ENCODE data around the gene AZIN2.
A peak's percentile ranks its signal among the peaks of the same experiment; 100 is the strongest.
"Not testable (repeated sequence)": the region's sequence is repeated elsewhere in the genome, so short reads cannot be mapped to it uniquely, and the experiment has no call there.

The AZIN2 gene

DNA sequence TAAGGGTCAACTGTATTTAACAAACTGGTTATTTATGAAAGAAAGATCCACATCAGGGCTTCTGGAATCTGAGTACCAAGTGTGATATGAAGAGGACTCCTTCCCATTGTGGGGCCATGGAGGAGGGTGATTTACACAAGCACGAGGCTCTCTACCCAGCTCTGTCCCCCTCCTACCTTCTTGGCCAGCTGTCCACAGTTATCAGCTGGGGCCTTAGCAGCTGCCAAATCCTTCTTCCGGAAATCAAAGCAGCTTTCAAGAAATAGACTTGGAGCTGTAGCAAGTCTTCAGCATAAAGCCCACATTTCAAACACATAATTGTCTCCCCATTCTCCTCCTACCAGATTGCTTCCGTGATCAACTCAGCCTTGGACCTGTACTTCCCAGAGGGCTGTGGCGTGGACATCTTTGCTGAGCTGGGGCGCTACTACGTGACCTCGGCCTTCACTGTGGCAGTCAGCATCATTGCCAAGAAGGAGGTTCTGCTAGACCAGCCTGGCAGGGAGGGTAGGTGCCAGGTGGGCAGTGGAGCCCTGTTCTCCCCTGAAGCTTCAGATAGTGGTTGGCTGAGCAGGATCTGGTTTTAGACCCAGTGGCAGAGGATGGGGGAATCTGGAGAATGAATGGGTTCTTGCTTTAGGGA lies 15.5 kb downstream of the AZIN2 start:
- no peak for DNase-seq

GRCh38 chr1:33097137-33097611 lies 16.2 kb downstream of the AZIN2 start:
- DNase-seq, result no peak

- DNase-seq, result no peak
Observed at GRCh38 chr1:33097762-33098161, 16.8 kb downstream of the AZIN2 start.

- no peak for DNase-seq
Observed at GRCh38 chr1:33098371-33098770, 17.4 kb downstream of the AZIN2 start.

DNA sequence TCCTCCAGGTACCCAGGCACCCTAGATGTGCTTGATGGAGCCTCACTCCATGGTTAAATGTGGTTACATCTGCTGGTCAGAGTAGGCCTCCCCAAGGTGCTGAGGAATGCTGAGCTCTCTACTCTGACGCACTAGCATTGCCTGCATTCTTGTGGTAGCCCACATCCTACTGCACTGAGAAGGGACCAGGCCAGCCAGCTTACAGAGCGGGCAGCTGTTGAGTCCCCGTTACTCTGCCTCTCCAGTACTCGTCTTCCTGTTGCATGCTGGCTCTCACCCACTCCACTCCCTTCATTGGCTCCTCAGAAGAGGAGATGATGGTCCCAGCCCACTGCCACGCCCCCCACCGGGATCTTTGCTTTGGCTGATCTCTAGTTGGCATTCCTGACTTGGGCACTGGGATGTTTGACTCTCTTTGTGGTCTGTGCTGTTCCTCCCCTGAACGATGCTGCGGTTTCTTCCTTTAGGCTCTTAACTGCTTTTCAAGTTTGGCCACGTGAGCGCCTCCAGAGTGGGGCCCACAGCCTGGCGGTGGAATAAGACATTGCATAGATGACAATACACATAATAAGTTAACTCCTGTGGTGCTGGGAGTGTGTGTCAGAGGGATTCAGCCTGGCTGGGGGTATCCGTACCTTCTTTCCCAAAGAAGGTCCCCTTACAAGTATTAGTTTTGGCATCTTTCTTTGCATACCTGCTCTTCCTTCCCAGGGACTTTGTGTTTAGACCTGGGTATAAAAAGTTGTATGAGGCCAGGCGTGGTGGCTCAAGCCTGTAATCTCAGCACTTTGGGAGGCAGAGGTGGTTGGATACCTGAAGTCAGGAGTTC lies 18.6 kb downstream of the AZIN2 start:
- no peak for DNase-seq

DNA sequence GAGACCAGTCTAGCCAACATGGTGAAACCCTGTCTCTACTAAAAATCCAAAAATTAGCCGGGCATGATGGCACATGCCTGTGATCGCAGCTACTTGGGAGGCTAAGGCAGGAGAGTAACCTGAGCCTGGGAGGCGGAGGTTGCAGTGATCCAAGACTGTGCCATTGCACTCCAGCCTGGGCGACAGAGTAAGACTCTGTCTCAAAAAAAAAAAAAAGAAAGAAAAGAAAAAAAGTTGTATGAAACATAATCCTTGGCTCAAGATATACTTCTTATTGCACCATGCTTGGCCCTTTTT lies 19.1 kb downstream of the AZIN2 start:
- DNase-seq, result not testable (repeated sequence)

DNA sequence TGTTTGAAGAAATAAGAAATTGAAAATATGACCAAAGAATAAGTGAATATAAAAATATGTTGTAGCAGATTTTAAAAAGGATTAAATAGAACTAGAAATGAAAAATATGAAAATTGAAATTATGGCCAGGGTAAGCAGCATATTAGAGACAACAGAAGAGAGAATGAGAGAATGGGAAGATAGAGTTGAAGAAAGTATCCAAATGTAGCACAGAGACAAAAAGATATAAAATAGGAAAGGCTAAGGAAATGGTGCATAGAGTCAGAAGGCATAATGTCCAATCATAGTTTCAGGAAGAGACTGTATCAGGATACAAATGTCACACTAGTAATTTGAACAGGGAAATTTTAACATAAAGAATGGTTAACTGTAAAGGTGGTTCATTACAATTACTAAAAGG lies 29.5 kb downstream of the AZIN2 start:
- DNase-seq, result no peak

DNA sequence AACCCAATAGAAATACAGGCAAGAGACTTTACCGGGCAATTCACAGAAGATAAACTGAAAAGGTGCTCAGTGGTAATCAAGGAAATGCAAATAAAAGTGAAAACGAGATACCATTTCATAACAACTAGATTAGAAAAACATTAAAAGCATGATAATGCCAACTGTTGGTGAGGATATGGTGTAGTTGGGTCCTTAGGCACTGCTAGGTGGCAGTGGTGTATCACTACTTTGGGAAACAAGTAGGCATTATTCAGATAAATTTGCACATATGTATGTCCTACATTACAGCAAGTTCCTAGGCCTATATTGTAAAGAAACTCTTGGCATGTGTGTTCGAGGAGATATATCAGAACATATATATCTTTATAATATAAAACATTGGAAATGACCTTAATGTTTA lies 31.0 kb downstream of the AZIN2 start:
- no peak for DNase-seq

DNA sequence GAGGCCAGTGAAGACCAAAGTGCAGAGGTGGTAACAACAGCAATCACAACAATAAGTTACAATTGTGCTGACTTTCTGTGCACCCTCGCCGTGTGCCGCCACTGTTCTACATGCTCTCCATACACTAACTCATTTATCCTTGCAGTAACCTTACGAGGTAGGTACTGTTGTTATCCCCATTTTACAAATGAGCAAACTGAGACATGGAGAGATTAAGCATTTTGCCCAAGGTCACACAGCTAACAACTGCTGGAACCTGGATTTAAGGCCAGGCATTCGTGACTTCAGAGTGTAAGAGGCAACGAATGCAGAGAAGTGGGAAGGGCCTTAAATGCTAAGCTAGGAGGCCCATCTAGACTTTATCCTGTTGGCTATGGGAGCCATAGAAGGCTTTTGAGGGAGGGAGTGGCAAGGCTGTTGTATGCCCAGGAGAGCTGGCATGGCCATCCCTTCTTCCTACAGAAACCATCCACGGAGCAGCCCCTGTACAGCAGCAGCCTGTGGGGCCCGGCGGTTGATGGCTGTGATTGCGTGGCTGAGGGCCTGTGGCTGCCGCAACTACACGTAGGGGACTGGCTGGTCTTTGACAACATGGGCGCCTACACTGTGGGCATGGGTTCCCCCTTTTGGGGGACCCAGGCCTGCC lies 36.6 kb downstream of the AZIN2 start:
- DNase-seq, result no peak

DNA sequence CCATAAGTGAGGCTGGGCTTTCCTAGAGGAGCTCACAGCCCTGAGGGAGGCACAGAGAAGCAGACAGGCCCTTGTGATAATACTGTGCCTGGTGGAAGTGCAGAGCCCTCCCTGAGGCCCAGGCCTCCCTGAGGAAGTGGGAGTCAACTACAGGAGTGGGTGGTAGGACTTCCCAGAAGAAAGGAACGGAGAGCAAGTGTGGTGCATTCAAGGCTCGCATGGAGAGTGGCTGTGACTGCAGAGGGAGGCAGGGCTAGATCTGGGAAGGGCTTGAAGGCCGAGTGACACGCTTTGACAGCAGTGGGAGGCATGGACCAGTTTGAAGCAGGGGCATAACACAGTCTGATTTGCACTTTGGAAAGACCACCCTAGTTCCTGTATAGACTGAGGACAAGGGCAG lies 37.3 kb downstream of the AZIN2 start:
- no peak for DNase-seq

GRCh38 chr1:33119050-33119449 lies 38.1 kb downstream of the AZIN2 start:
- no peak for DNase-seq

GRCh38 chr1:33119532-33120217 lies 38.7 kb downstream of the AZIN2 start:
- DNase-seq, result no peak

DNA sequence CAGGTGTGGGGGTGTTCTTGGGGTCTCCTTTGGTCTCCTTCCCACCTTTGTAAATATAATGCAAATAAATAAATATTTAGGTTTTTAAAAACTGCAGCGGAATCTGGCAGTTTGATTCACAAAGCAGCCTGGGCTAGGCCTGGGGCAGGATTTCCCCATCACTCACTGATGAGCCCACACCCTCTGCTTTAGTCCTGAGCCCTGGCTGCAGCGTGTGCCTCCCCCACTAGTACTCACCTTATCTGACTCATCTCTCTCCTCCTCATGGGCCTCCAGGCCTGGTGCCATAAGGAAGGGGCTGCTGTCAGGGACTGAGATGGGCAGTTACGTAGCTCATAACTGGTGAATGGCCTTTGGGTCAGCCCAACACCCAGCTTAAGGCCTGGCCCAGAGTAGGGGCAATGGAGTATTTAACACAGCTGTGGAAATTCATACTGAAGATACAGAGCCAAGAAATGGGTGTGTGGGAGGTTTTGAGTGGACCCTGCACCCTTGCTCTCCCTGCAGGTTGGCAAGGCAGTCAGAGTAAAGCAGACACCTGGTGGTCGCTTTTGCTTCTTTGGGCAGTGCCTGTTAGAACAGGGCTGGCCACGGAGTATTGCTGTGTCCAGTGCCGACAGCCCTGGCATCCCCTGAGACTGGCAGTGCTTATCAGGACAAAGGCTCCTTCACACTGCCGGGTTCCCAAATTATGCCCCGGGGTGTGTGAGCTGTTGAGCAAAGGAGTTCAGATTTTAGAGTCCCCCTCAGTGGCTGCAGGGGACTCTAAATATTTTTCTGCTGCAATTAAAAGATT lies 39.7 kb downstream of the AZIN2 start:
- DNase-seq, result no peak

DNA sequence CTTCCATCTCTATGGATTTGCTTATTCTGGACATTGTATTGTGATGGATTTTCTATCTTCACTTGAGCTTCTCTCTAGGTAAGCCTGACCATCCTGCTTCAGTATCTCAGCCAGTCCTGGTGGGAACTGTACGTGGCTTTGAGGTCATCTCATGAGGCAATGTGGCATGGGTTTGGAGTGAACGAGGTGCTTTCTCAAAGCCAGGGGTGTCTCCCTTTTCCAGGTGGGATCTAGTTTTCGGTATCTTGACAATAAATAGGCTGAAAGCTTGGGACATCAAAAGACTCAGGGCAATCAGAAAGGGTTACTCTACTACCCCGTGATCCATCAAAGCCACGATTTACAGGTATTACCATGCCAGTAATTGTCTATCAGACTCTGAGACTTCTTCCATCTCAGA lies 40.8 kb downstream of the AZIN2 start:
- DNase-seq, result no peak

DNA sequence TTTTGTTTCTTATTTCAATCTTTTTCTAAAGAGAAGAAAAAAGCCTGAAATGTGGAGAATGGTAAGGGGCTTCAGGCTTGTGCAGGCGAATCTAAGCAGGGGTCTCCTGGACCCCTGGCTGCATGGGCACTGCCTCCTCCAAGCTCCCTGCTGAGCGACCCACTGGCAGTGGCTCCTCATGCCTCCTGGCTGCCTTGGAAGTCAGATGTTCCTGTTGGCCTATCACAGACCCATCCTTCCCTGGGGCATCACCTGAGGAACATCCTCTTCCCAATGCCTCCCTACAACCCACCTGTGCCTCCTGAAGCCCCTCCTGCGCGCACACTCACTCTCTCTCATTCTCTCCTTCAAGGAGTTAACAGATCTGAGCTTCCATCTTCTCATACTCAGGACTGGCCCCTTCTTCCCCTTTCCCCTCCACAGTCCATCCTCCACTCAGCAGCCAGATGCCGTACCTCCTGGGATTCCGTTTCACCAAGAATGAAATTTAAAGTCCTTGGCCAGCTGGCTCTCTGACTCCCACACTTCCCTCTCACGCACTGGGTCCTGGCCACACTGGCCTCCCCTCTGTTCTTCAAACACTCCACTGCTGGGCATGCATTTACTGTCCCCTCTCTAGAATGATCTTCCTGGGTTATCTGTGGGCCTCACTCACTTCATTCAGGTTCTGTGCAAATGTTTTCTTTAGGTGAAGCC lies 41.7 kb downstream of the AZIN2 start:
- DNase-seq, result no peak

DNA sequence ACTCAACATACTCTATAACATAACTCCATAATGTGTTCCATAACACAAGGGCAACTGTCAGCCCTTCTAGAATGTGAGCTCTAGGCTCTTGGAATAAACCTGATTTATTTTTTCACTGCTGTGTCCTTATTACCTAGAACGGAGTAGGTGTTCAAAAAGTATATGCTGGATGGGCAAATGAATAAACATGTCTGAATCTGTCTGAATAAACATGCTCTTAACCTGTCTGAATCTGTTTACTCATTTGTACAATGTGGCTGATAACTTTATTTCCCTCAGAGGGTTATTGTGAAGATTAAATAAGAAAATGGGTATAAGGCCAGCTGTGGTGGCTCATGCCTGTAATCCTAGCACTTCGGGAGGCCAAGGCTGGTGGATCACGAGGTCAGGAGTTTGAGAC lies 42.3 kb downstream of the AZIN2 start:
- DNase-seq, result no peak

GRCh38 chr1:33124647-33125046 lies 43.7 kb downstream of the AZIN2 start:
- DNase-seq, result not testable (repeated sequence)

GRCh38 chr1:33126411-33127000 lies 45.6 kb downstream of the AZIN2 start:
- DNase-seq, result no peak

DNA sequence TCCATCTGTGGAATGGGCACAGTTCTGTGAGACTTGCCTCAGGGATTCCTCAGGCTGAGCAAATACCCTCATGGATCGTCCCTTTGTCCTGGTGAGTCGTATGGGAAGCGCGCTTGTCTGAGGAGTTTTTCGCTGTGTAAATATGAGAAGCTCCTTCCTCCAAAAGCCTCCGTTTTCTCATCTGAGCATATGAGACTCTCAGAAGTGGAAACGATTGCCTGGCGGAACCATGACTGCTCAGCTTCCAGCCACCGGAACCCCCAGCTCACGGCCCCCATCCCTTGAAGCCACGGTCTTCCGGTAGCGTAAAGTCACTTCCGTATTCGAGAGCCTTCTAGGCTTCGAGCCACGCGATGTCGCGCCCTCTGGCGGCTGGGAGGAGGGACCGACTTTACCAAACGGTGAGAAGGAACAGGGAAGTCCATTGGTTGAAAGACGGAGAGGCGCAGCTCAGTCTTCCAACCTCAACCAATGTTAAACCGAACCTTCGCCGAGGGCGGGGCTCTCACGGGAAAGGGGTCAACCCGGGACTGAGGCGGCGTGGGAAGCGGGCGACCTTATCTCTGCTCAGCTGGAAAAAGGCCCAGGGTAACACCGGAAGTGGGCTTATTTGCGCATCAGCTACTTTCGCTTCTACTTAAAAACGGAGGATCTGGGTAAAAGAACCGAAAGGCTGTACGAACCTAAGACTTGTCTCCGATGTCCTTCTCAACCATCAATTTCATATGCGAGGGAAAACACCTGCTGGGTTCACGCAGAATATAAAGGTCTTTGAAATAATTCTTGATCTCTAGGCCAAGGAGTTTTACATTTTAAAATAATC lies 46.3 kb downstream of the AZIN2 start:
- peak; percentile 99 for DNase-seq

DNA sequence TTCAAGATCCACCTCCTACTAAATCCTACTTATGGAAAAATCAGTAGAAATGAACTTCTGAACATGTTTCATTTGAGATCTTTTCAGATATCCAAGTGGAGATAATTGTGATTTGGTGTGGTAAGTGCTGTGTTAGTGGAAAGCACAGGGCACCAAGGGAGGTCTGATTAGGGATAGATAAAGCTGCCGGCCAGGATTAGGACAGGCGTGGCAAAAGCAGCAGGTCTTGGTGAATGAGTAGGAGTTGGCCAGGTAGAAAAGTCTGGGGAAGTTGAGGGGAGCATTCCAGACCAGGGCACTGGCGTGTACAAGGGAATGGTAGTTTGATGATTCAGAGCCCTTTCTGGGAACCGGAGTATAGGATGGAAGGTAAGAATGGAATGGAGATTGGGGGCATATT lies 47.8 kb downstream of the AZIN2 start:
- no peak for DNase-seq

DNA sequence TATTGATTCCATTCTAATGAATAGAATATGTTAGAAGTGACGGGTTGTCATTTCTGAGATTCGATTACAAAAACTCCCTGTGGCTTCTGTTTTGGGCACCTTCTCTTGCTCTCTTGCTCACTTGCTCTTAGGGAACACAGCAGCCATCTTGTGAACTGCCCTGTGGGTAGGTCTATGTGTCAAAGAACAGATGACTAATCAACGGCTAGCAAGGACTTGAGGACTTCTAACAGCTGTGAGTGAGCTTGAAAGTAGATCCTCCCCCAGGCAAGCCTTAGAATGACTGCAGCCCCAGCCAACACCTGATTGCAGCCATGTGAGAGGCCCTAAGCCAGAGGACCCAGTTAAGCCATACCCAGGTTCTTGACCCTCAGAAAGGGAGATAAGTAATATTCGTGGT lies 49.3 kb downstream of the AZIN2 start:
- DNase-seq, result no peak

Measured in NCI-H1105 (cell line).